HepG2 (cell line): ENCODE data around the gene PGA5. TPM values are rescaled to one million over a fixed set of nuclear protein-coding genes. Genes with fewer than 3 reads are reported as not detected.

Experiments
- ATAC-seq: fragments of 200-7000 bp; cut with Tn5 transposase; 3 replicates; pipeline ENCODE4 v1.9.1; 2020; ENCODE audit warnings: mild to moderate bottlenecking, moderate library complexity
- BruUV-seq: library from RNA; stranded (reverse); fragments of 400-500 nt; replicated peaks from 2 replicates; lab custom pipeline; 2021; lab: Mats Ljungman, UMichigan
- CTCF ChIA-PET: fragments of 300-600 bp; formaldehyde crosslinking; extraction: SDS; loops from one replicate; lab custom pipeline; 2021; ENCODE audit warnings: low total read pairs, inconsistent platforms, low intra/inter-chr PET ratio; lab: Yijun Ruan, JAX
- POLR2A ChIA-PET: fragments of 350-600 bp; sonication (Branson Sonifier 250); formaldehyde crosslinking; loops from one replicate; lab custom pipeline; 2020; ENCODE audit warnings: antibody characterized with exemption, inconsistent platforms; lab: Yijun Ruan, JAX
- DNase-seq: peaks from one replicate; pipeline ENCODE4 v3.0.0-alpha.2; 2015; ENCODE audit warnings: low spot score
- FAIRE-seq: peaks from 3 replicates; lab custom pipeline; 2011; peaks lifted over from hg19 to GRCh38; lab: Jason Lieb, UNC
- H2AFZ ChIP-seq: one replicate; pipeline ENCODE4 v1.6.1; 2011; ENCODE audit warnings: low read length, inconsistent platforms
- H3K27ac ChIP-seq: fragments of 300-600 bp; 3 replicates; pipeline ENCODE4 v1.8.0; 2011; ENCODE audit warnings: mixed run types, mild to moderate bottlenecking, mixed read lengths, low read length, inconsistent platforms; ENCODE audit not compliant: insufficient read depth; ENCODE audit errors: extremely low read length
- H3K27me3 ChIP-seq, 2 experiments: fragments of 200-600 bp in 1 of 2; 2 replicates in 1 of 2; 3 replicates in 1 of 2; pipeline versions ENCODE4 v1.6.0 to v1.8.0; 2011; ENCODE audit warnings: low read length in 2 of 2, mild to moderate bottlenecking in 2 of 2, moderate library complexity in 2 of 2, inconsistent platforms in 1 of 2; ENCODE audit not compliant: insufficient read depth in 2 of 2, control insufficient read depth in 1 of 2
- H3K36me3 ChIP-seq, 2 experiments: fragments of 200-600 bp in 1 of 2; replicated peaks in 1 of 2; 2 replicates in 1 of 2; 3 replicates in 1 of 2; pipeline versions ENCODE4 v1.5.1 to v1.8.0; 2011; ENCODE audit warnings: low read length in 2 of 2, inconsistent platforms in 1 of 2; ENCODE audit not compliant: insufficient read depth in 2 of 2, control insufficient read depth in 1 of 2
- H3K4me1 ChIP-seq: 2 replicates; pipeline ENCODE4 v1.5.1; 2012; ENCODE audit warnings: low read length, inconsistent platforms; ENCODE audit not compliant: insufficient read depth
- H3K4me2 ChIP-seq: 2 replicates; pipeline ENCODE4 v1.6.0; 2011; ENCODE audit warnings: low read depth, low read length, inconsistent platforms
- H3K4me3 ChIP-seq, 3 experiments: fragments of 200-600 bp in 1 of 3; sonication (generic), shearing (Covaris generic) in 1 of 3; replicated peaks in 1 of 3; 2 replicates each; pipeline ENCODE4 v1.5.1; 2011 to 2016; ENCODE audit warnings: low read length in 3 of 3, inconsistent platforms in 2 of 3, low read depth in 2 of 3, mild to moderate bottlenecking in 2 of 3, control low read depth in 1 of 3, mixed read lengths in 1 of 3; ENCODE audit not compliant: insufficient read depth in 1 of 3
- H3K79me2 ChIP-seq: one replicate; pipeline ENCODE4 v1.6.1; 2011; ENCODE audit warnings: low read length, inconsistent platforms; ENCODE audit not compliant: insufficient read depth
- H3K9ac ChIP-seq: 2 replicates; pipeline ENCODE4 v1.6.0; 2011; ENCODE audit warnings: mild to moderate bottlenecking, low read depth, low read length, inconsistent platforms; ENCODE audit not compliant: insufficient read depth
- H3K9me3 ChIP-seq: 2 replicates; pipeline ENCODE4 v1.5.1; 2012; ENCODE audit warnings: mild to moderate bottlenecking, low read length
- H4K20me1 ChIP-seq: 2 replicates; pipeline ENCODE4 v1.6.0; 2011; ENCODE audit warnings: inconsistent platforms, mild to moderate bottlenecking, low read length, moderate library complexity; ENCODE audit not compliant: insufficient read depth
- AGO2 ChIP-seq: fragments of 200-400 bp; formaldehyde crosslinking; optimal IDR thresholded peaks from 2 replicates; pipeline ENCODE3; 2017; ENCODE audit warnings: mild to moderate bottlenecking, low read depth, low read length, moderate library complexity
- IRF1 ChIP-seq: sonication (generic); formaldehyde crosslinking; IDR thresholded peaks from 2 replicates; pipeline ENCODE4 v1.4.0; 2020; ENCODE audit warnings: low read depth, mild to moderate bottlenecking, missing genetic modification reagents
- MXD4 ChIP-seq: IDR thresholded peaks from 2 replicates; pipeline ENCODE4 v1.6.1; 2016; ENCODE audit warnings: mild to moderate bottlenecking, missing biosample characterization, missing genetic modification reagents
- PAXIP1 ChIP-seq: sonication (generic); formaldehyde crosslinking; conservative IDR thresholded peaks from 2 replicates; pipeline ENCODE4 v1.4.0; 2020; ENCODE audit warnings: mild to moderate bottlenecking, missing genetic modification reagents, moderate library complexity
- POLR2AphosphoS5 ChIP-seq: IDR thresholded peaks from 2 replicates; pipeline ENCODE4 v1.6.1; 2012; ENCODE audit warnings: low read depth, low read length
- SAFB2 ChIP-seq: sonication (generic); formaldehyde crosslinking; IDR thresholded peaks from 2 replicates; pipeline ENCODE4 v1.5.1; 2020; ENCODE audit warnings: missing genetic modification reagents, low read depth, mild to moderate bottlenecking, borderline replicate concordance
- SMARCC2 ChIP-seq: fragments of 450-650 bp; IDR thresholded peaks from 2 replicates; pipeline ENCODE4 v1.6.1; 2017; ENCODE audit warnings: antibody characterized with exemption, mild to moderate bottlenecking
- SOX6 ChIP-seq, 2 experiments: fragments of 450-650 bp in 1 of 2; sonication (generic) in 1 of 2; formaldehyde crosslinking in 1 of 2; IDR thresholded peaks; 2 replicates each; pipeline versions ENCODE4 v1.4.0 to v1.6.1; 2017 to 2020; ENCODE audit warnings: antibody characterized with exemption in 1 of 2, mild to moderate bottlenecking in 1 of 2, missing genetic modification reagents in 1 of 2
- SP140L ChIP-seq: sonication (generic); formaldehyde crosslinking; IDR thresholded peaks from 2 replicates; pipeline ENCODE4 v1.4.0; 2020; ENCODE audit warnings: missing genetic modification reagents, borderline replicate concordance
- ZNF558 ChIP-seq: sonication (generic); formaldehyde crosslinking; IDR thresholded peaks from 2 replicates; pipeline ENCODE4 v1.9.0; 2022; ENCODE audit warnings: mild to moderate bottlenecking, missing genetic modification reagents, borderline replicate concordance
- ZNF570 ChIP-seq: sonication (generic); formaldehyde crosslinking; IDR thresholded peaks from 2 replicates; pipeline ENCODE4 v1.4.0; 2020; ENCODE audit warnings: mild to moderate bottlenecking, missing genetic modification reagents, borderline replicate concordance
- ZNF574 ChIP-seq: sonication (generic); formaldehyde crosslinking; IDR thresholded peaks from 2 replicates; pipeline ENCODE4 v1.4.0; 2020; ENCODE audit warnings: missing genetic modification reagents
- WGBS: methylation state at CpG from one replicate; pipeline ENCODE4 v1.1.6; 2017; ENCODE audit warnings: low lambda C conversion rate; 5-methylcytosine and 5-hydroxymethylcytosine counted together
- in situ Hi-C: cut with HindIII; loops from 2 replicates; pipeline ENCODE4 v1.10.0; 2017; ENCODE audit warnings: low pct_unique_long_range_greater_than_20kb; ENCODE audit not compliant: extremely low pct_ligation_motif_present
- intact Hi-C: fragments of 100-400 bp; cut with micrococcal nuclease; formaldehyde crosslinking; loops from one replicate; pipeline ENCODE4 v1.10.0; 2022; ENCODE audit not compliant: unreplicated experiment
- polyA plus RNA-seq, 8 experiments: library from polyadenylated mRNA; depleted of rRNA in 3 of 8; stranded (reverse) in 7 of 8; unstranded in 1 of 8; fragments of >200 nt; fragmentation: Illumina TruSeq in 4 of 8; extraction: Trizol in 4 of 8; gene quantifications; 2 replicates each; pipeline versions ENCODE4 v1.2.1 to v1.2.3, GENCODE V29; 2011 to 2016; ENCODE audit warnings: low read depth in 4 of 8, missing spikeins in 1 of 8, mixed read lengths in 1 of 8; ENCODE audit not compliant: insufficient read depth in 1 of 8
- total RNA-seq, 5 experiments: library from RNA; depleted of rRNA; stranded (reverse); fragments of >200 nt; fragmentation: Illumina TruSeq; extraction: Trizol; gene quantifications; 2 replicates each; pipeline ENCODE4 v1.2.3, GENCODE V29; 2016; ENCODE audit warnings: low read depth in 1 of 5

Gene PGA5
- total and polyA plus RNA-seq, 2 of the 13 experiments (the other 11 are each of a cell fraction or from before 2014, with no cell fraction given), result not detected

GRCh38 chr11:61258546-61258945 lies 17.6 kb downstream of the PGA5 start:
- WGBS, result 97% methylated on average over 9 of the region's 9 CpGs
- no peak for FAIRE-seq
- CTCF ChIA-PET, result no interaction called here
- no peak overlapping the region for H3K27ac ChIP-seq
- DNase-seq, result no peak
- H3K9me3 ChIP-seq, result no peaks in the 10 kb centered on the region
- no peaks in the 10 kb centered on the region for H3K27me3 ChIP-seq
- in situ Hi-C loops, result no loop called here
- POLR2A ChIA-PET, result no interaction called here
- H3K4me3 ChIP-seq, result no peak overlapping the region
- BruUV-seq, result no TSS peak
- H3K4me1 ChIP-seq, result peaks cover 8% of the 10 kb centered on the region; the same call in 1 of the 2 replicates
- no peak for ATAC-seq
- peaks cover 5% of the 10 kb centered on the region; the same call in 1 of the 2 replicates for H4K20me1 ChIP-seq
- intact Hi-C loops, result loop anchor here (10.0 kb wide), 2 partner anchors 76 to 126 kb away; partner anchors contain the start of genes DDB1 and TKFC
- peaks cover 11 to 46% of the 10 kb centered on the region in 2 experiments for H3K36me3 ChIP-seq
- no peak overlapping the region for H3K9ac ChIP-seq
- H3K79me2 ChIP-seq, result no peaks in the 10 kb centered on the region
- H3K4me2 ChIP-seq, result no peak overlapping the region
- no peak overlapping the region for H2AFZ ChIP-seq
- TF ChIP-seq POLR2AphosphoS5, result 0 out of 2 replicates have a peak, but pooled peaks have one; percentile 13
- peak; percentile 82 for TF ChIP-seq AGO2
- no peak for TF ChIP-seq SMARCC2
- TF ChIP-seq SAFB2 (CRISPR knock-in tag), result no peak
- no peak for TF ChIP-seq MXD4
- TF ChIP-seq ZNF574 (CRISPR knock-in tag), result no peak
- TF ChIP-seq PAXIP1 (CRISPR knock-in tag), result no peak
- no peak for TF ChIP-seq SOX6 (IDR thresholded peaks at IDR 0.05)
- no peak for TF ChIP-seq SOX6 (CRISPR knock-in tag; IDR thresholded peaks at IDR 0.05)
- TF ChIP-seq SP140L (CRISPR knock-in tag), result no peak
- no peak for TF ChIP-seq IRF1 (CRISPR knock-in tag)
- no peak for TF ChIP-seq ZNF558 (CRISPR knock-in tag)
- no peak for TF ChIP-seq ZNF570 (CRISPR knock-in tag)
